ENCODE results near the gene CCDC187.

- no peak for TF ChIP-seq SUZ12 (IDR thresholded peaks at IDR 0.05; ENCODE audit: extremely low read depth, insufficient read depth, insufficient read length)
- no peak for TF ChIP-seq ZNF274 (IDR thresholded peaks at IDR 0.05; ENCODE audit: low read depth, low read length)
- no peak for TF ChIP-seq YY1 (IDR thresholded peaks at IDR 0.05; ENCODE audit: insufficient read depth, insufficient read length)
Measured at GRCh38 chr9:136255896-136256890, 47.7 kb downstream of the CCDC187 start.

Measured in NT2/D1 (cell line).